Liver (tissue), 3 donors: Measurements from ENCODE around the gene CXCR4.

Source experiments
- GABPA ChIP-seq, 2 donors: IDR thresholded peaks in 1 of 2; conservative IDR thresholded peaks in 1 of 2; 2 replicates each; pipeline ENCODE4 v1.6.1; 2016; ENCODE audit warnings: antibody characterized with exemption in 2 of 2, mild to moderate bottlenecking in 1 of 2, moderate library complexity in 1 of 2
- JUND ChIP-seq, 2 donors: IDR thresholded peaks; 2 replicates each; pipeline ENCODE4 v1.6.1; 2016; ENCODE audit warnings: antibody characterized with exemption in 2 of 2
- SP1 ChIP-seq: IDR thresholded peaks from 2 replicates; pipeline ENCODE4 v1.6.1; 2018; ENCODE audit warnings: antibody characterized with exemption, mild to moderate bottlenecking
- TF ChIP-seq, protein P1 (sequence below): fragments of 150-350 bp; IDR thresholded peaks from 2 replicates; pipeline ENCODE4 v1.5.1; 2017; ENCODE audit warnings: improper control_type of control experiment, low read depth, low read length; ENCODE audit not compliant: missing input control
- TF ChIP-seq, protein P2 (sequence below): IDR thresholded peaks from 2 replicates; pipeline ENCODE4 v1.6.1; 2016; ENCODE audit warnings: antibody characterized with exemption, mild to moderate bottlenecking
- donor health status: healthy.
- donor health status: healthy.

DNA sequence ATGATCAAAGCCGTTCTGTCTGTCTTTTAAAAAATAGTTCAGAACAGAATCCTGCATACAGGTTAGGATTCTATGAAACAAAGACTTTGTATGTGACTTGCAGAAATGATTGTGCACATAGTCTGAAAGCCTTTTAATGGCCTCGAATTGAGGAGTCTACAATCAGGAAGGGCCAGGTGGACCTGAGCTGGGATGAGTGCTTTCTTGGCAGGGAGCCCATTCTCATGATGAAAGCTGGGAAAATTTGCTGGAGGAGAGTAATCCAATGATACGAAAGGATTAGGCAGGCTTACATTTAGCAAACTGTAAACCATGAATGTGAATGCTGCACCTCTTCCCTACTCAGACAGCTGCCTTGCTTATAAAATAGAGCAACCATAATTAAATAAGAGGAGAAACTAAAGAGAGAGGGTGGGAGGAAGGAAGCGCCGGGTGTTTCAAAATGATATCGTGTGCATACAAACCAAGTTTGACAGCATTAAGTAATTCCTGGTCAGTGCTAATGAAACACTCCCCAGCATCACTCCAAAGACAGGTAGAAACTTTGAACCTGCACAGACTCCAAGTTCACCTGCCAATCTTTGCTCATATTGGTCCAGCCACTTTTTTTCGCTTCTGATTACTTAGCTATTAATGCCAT, 23.7 kb upstream of the CXCR4 start:
- TF ChIP-seq GABPA (IDR thresholded peaks at IDR 0.05 in 1 of 2, conservative IDR thresholded peaks at IDR 0.05 in 1 of 2) (no peak), SP1 (no peak), JUND (IDR thresholded peaks at IDR 0.05) (no peak)
- TF ChIP-seq, protein P1, sequence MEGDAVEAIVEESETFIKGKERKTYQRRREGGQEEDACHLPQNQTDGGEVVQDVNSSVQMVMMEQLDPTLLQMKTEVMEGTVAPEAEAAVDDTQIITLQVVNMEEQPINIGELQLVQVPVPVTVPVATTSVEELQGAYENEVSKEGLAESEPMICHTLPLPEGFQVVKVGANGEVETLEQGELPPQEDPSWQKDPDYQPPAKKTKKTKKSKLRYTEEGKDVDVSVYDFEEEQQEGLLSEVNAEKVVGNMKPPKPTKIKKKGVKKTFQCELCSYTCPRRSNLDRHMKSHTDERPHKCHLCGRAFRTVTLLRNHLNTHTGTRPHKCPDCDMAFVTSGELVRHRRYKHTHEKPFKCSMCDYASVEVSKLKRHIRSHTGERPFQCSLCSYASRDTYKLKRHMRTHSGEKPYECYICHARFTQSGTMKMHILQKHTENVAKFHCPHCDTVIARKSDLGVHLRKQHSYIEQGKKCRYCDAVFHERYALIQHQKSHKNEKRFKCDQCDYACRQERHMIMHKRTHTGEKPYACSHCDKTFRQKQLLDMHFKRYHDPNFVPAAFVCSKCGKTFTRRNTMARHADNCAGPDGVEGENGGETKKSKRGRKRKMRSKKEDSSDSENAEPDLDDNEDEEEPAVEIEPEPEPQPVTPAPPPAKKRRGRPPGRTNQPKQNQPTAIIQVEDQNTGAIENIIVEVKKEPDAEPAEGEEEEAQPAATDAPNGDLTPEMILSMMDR = no peak
- TF ChIP-seq, protein P2, sequence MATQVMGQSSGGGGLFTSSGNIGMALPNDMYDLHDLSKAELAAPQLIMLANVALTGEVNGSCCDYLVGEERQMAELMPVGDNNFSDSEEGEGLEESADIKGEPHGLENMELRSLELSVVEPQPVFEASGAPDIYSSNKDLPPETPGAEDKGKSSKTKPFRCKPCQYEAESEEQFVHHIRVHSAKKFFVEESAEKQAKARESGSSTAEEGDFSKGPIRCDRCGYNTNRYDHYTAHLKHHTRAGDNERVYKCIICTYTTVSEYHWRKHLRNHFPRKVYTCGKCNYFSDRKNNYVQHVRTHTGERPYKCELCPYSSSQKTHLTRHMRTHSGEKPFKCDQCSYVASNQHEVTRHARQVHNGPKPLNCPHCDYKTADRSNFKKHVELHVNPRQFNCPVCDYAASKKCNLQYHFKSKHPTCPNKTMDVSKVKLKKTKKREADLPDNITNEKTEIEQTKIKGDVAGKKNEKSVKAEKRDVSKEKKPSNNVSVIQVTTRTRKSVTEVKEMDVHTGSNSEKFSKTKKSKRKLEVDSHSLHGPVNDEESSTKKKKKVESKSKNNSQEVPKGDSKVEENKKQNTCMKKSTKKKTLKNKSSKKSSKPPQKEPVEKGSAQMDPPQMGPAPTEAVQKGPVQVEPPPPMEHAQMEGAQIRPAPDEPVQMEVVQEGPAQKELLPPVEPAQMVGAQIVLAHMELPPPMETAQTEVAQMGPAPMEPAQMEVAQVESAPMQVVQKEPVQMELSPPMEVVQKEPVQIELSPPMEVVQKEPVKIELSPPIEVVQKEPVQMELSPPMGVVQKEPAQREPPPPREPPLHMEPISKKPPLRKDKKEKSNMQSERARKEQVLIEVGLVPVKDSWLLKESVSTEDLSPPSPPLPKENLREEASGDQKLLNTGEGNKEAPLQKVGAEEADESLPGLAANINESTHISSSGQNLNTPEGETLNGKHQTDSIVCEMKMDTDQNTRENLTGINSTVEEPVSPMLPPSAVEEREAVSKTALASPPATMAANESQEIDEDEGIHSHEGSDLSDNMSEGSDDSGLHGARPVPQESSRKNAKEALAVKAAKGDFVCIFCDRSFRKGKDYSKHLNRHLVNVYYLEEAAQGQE = no peak
